ENCODE data around the gene ZBTB18. TPM values are rescaled to one million over a fixed set of nuclear protein-coding genes. Genes with fewer than 3 reads are reported as not detected.
"Not testable (repeated sequence)": the region's sequence is repeated elsewhere in the genome, so short reads cannot be mapped to it uniquely, and the experiment has no call there.

ZBTB18 gene
- polyA plus RNA-seq, 1 donor: 27.3 TPM

DNA sequence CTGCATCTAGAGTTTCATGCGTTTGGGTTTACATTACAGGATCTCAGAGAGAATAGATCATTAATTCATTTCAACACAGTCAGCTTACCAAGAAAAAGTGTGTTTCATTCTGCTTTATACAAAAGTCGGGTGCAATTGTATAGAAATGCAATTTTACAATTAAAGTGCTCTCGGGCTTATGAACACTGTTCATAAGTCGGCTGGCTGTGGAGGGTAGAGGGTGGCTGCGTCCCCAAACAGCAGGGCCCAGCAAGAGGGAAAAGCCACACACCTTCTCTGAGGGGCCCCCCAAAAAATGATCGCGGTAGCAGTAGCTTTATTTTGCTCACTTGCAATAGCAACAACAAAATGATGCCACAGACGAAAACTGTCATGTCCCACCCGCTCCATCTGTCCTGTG, 13.8 kb upstream of the ZBTB18 start:
- DNase-seq: no peak

GRCh38 chr1:244041466-244042120, 9.5 kb upstream of the ZBTB18 start:
- no peak for DNase-seq

DNA sequence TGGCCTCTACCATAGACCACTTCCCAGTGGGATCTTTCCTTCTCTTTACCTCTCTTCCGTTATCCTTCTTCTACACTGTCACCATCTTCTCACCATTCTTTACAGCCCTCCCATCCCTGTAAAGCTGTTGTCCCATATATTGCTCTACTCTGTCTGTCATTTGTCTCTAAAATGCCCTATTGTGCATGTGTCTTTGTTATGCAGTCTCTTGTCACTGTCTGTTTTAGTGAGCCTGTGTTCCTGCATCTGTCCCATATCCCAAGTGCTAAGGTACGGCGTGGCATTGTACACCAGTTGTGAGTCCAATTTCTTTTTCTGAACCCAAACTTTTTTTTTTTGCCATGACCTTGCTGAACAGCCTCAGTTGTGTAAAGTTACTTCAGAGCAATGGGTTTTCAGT, 8.8 kb upstream of the ZBTB18 start:
- DNase-seq: no peak

DNA sequence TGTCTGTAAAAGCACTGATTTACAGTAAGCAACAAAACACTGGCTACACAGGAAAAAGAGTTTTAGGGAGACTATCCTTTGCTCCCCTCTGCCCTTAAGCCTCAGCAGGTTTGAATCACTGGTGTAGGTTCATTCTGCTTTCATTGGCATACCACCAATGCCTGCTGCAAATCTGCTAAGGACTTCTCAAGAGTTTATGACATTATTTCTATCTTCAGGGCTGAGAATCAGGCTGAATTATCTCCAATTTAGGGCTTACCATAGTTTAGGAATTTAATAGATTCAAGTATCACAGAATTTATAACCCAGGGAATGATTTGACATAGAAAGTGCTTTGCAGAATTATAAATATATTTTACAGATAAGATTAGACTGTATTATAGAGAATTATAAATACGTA, 6.7 kb upstream of the ZBTB18 start:
- DNase-seq: no peak

GRCh38 chr1:244046254-244046653, 4.8 kb upstream of the ZBTB18 start:
- not testable (repeated sequence) for DNase-seq

GRCh38 chr1:244046907-244047611, 4.0 kb upstream of the ZBTB18 start:
- peak; percentile 41 for DNase-seq

DNA sequence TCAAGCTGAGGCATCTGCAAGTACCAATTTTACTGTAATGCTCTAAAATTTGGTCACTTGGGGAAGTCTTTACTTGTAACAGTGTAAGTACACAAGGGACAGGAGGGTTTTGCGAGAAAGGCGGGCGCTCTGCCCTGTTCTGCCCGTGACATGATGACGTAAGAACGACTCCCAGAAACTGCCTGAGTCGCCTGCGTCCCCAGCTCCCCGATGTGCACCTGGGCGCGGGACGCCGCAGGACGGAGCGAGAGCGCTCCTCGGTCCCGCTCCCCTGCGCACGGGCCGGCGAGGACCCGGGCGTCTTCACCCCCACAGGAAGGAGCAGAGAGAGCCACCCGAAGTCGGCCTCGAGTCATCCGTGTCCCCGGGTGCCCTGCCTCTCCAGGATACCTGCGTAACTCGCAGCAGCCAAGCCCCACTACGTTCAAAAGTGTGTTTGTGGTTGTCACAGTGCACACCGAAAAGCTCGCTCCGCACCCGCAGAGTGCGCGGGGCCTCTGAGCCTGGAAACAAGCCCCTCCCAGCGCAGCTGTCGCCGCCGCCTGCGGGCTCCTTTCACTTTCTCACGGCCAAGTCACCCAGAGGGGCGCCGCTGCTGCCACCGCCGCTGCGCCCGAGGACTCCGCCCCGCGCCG, 3.3 kb upstream of the ZBTB18 start:
- peak; percentile 61 for DNase-seq

GRCh38 chr1:244048256-244049161, 2.6 kb upstream of the ZBTB18 start:
- peak; percentile 98 for DNase-seq

- peak; percentile 52 for DNase-seq
Observed at GRCh38 chr1:244049162-244050013, 1.7 kb upstream of the ZBTB18 start.

DNA sequence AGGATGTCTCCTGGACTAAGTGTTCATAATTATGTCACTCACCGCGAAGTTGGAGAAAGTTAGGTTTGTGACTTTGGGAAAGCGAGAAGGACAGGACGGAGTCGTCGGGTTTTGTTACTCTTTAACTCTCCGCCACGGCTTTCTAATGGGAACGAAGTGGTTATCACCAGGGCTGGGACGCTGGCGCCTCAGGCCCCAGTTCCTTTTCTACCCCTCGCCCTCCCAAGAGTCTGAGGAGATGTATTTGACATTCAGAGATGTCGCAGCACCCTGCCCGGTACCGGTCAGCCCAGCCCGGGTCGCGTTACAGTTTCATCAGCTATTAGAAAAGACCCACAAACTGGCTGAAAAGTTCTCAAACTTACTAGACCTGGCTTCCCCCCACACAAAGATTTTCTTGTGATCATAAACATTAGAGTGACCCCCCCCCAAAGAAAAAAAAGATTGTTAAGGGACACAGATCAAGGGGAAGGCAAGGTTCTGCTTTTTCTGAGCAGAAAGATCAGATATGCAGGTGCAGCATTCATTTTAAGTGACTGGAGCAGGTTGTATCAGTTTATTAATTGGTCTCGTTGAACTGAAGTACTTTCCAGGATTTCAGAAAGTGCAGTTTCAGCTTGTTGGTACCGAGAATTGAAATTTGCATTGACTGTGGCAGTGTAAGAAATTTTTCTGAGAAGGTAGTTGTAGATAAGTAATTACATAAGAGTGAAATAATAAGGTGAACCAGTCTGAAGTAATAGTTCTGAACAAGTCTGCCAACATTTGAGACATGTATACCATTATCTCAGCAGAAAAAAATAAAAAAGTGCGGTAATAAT, 859 bp upstream of the ZBTB18 start:
- DNase-seq: no peak

DNA sequence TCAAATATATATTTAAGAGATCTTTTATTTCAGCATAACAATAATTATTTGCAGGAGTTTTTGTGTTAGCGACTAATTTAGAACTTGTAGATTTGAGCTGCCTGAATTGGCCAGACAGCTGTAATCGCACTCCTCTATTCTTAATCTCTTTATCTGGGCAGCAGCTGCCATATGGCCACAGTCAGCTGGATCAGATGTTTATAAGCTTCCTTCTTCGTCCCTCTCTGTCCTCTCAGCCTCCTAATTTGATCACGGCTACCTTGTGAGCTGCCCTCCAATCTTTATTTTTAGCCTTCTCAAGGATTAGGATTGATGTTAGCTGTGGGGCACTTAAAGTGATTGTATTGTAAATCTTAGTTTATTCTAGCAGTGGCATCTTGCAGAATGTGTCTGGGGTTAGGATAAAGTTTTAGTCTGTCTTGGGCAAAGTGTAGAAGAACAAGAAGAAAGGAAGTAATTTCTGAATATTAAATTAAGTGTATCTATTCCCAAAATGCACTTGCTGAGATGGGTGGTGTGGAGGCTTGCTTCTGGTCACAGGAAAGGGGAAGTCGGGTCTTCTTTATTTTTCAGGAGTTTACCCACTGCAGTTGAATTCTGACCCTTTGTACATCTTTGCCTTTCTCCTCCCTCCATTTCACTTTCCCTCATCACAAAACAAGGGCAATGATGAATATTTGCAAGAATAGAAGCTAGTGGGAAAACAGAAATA, 1.1 kb downstream of the ZBTB18 start:
- no peak for DNase-seq

DNA sequence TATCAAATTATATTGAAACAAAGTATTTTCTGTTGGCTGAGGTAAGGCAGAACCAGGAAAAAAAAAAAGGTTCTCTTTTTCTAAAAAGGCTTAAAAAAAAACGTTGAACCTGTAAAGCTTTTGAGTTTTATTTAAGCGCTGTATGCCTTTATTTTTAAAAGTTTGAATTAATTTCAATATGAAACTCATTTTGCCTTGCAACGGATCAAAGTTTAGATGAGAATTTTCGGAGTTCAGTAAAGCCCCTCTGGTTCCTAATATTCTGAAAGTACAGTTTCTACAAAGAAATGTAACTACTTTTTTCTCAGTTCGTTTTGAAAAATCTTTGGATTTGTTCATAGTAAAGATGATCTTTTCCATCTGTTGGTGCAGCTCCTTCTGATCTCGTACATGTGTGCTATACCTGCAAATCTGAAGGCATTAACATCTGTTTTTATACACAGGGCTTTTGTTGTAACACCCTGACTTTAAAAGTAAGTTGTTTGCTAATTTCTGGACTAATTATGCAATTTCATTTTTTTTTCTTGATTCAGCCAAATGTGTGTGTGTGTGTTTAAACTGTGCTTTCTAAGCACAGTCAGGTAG, 1.7 kb downstream of the ZBTB18 start:
- no peak for DNase-seq

DNA sequence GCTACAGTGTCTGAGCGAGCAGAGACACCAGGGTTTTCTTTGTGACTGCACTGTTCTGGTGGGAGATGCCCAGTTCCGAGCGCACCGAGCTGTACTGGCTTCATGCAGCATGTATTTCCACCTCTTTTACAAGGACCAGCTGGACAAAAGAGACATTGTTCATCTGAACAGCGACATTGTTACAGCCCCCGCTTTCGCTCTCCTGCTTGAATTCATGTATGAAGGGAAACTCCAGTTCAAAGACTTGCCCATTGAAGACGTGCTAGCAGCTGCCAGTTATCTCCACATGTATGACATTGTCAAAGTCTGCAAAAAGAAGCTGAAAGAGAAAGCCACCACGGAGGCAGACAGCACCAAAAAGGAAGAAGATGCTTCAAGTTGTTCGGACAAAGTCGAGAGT, 2.7 kb downstream of the ZBTB18 start:
- no peak for DNase-seq

- no peak for DNase-seq
Observed at GRCh38 chr1:244054247-244054923, 3.3 kb downstream of the ZBTB18 start.

GRCh38 chr1:244054924-244055263, 3.8 kb downstream of the ZBTB18 start:
- DNase-seq: no peak

DNA sequence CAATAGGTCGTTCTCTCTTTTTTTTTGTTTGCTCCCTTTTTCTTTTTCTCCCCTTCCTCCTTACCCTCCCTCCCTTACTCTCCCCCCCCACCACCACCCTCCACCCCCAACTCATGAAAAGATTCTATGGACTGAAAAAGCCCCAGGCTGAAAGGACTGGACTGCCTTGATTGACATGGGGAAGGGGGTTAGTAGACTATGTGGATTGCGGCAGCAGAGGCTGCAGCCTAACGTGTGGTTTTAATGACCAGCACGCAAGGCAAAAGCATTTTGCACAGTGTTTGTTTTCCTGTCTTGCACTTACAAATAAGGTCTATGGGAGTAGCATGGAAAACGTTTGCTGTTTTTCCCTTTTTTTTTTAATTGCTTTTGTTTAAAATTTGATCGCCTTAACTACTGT, 5.5 kb downstream of the ZBTB18 start:
- DNase-seq: no peak

DNA sequence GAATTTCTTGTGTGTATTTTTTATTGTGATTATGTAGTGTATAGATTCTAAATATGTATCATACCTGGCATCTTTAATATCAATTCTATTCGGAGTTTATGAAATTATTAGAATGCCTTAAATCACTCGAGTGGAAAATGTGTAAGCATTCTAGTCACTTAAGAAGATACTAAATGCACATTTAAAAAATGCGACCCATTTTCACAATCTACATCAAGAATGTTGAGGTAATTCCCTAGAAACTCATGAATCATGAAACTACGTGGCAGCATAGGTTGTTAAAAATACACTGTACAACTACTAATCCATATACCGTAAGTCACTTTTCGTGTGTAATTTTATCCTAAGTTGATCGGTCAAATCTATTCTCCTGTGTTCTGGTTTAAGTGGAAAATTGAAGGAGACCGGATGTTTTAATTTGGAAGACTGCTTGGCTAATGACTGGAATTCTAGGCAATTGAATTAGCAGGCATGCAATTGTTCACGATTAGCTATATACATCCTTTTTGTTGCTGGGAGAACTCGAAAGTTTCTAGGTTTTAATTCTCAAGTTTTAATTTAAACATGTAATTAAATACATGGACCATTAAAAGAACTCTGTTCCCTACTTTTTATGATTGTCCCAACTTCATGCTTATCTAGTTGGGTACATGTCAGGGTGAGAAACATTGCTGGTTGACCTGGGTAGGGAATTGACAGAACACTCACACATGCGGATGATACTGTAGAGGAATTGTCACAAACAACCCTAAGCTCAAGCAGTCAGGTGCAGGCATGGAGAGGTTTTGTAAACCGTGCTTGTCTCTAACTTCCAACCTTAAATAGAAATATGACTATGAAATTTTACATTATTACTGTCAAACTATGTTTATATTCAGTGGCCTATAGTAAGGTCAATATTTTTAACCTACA, 6.6 kb downstream of the ZBTB18 start:
- no peak for DNase-seq

DNA sequence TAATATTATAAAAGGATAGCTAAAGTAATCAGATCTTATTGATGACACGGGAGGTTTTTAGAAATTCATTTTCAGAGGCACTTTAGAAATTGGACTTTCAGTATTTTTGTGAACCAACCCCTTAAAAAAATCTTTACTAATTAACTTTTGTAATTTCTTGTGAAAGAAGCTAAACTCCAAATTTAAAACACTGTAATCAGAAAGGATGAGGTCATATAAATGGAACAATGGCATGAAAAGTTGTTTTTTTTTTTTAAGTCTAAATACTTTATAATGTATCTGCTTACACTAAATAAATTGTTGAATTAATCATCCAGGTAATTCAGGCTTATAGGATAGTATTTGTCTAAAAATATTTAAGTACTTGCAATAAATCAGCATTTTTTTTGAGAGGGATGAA, 9.0 kb downstream of the ZBTB18 start:
- no peak for DNase-seq
